ENCODE measurements around the gene TXLNB. TPM values are rescaled to one million over a fixed set of nuclear protein-coding genes. Genes with fewer than 3 reads are reported as not detected.

Gene TXLNB
- 0.49 TPM for total RNA-seq

- Histone ChIP-seq H3K4me1 (peaks cover 12% of the 10 kb centered on the region), H3K4me3 (peak within 1 kb of the TSS in 1 of 2 donors; percentile 16), H3K9me3 (no peaks in the 10 kb centered on the region), H3K27ac (peak within 1 kb of the TSS; percentile 75), H3K36me3 (no peaks in the 10 kb centered on the region), H3K27me3 (no peaks in the 10 kb centered on the region)
- intact Hi-C loops (cut with DNase I) = no loop called here
- TF ChIP-seq POLR2A (IDR thresholded peaks at IDR 0.05) = no peak
- peak; percentile 49 to 67 for TF ChIP-seq POLR2AphosphoS5 (IDR thresholded peaks at IDR 0.05; ENCODE audit: insufficient read depth in 1 of 2, low read depth in 1 of 2)
- no peak for TF ChIP-seq CTCF (IDR thresholded peaks at IDR 0.05)
- peak in 1 of 2 donors; percentile 96 for DNase-seq (ENCODE audit: extremely low spot score in 2 of 2)
Measured at GRCh38 chr6:139291813-139292619, at the start of gene TXLNB. Gene TXLNB, minus strand, starts transcription at chr6:139291998. Its CDS starts 3,099 bp downstream, at chr6:139288899.

- no peaks in the 10 kb centered on the region for H3K27me3 ChIP-seq
- H3K4me3 ChIP-seq = no peak overlapping the region
- intact Hi-C loops (cut with DNase I) = no loop called here
- no peak for DNase-seq (ENCODE audit: extremely low spot score in 2 of 2)
- H3K27ac ChIP-seq = no peak overlapping the region
- TF ChIP-seq CTCF (IDR thresholded peaks at IDR 0.05) (no peak), POLR2A (IDR thresholded peaks at IDR 0.05) (no peak), POLR2AphosphoS5 (IDR thresholded peaks at IDR 0.05; ENCODE audit: insufficient read depth in 1 of 2, low read depth in 1 of 2) (no peak)
- peaks cover 42% of the 10 kb centered on the region for H3K4me1 ChIP-seq
- H3K36me3 ChIP-seq = no peaks in the 10 kb centered on the region
- H3K9me3 ChIP-seq = no peaks in the 10 kb centered on the region
Measured at GRCh38 chr6:139341060-139341459, 49.3 kb upstream of the TXLNB start.

GRCh38 chr6:139338795-139339194 lies 47.0 kb upstream of the TXLNB start:
- TF ChIP-seq POLR2AphosphoS5 (IDR thresholded peaks at IDR 0.05; ENCODE audit: insufficient read depth in 1 of 2, low read depth in 1 of 2) (peak in 1 of 2 donors; percentile 58), POLR2A (IDR thresholded peaks at IDR 0.05) (no peak)
- DNase-seq (ENCODE audit: extremely low spot score in 2 of 2) = no peak
- Histone ChIP-seq H3K9me3 (no peaks in the 10 kb centered on the region), H3K36me3 (no peaks in the 10 kb centered on the region), H3K27ac (peak overlapping the region; percentile 15), H3K4me3 (no peak overlapping the region), H3K4me1 (peaks cover 50% of the 10 kb centered on the region), H3K27me3 (no peaks in the 10 kb centered on the region)
- intact Hi-C loops (cut with DNase I) = no loop called here

GRCh38 chr6:139337830-139338229 lies 46.0 kb upstream of the TXLNB start:
- Histone ChIP-seq H3K27ac (no peak overlapping the region), H3K27me3 (no peaks in the 10 kb centered on the region), H3K36me3 (no peaks in the 10 kb centered on the region), H3K9me3 (no peaks in the 10 kb centered on the region), H3K4me3 (no peak overlapping the region), H3K4me1 (peaks cover 48% of the 10 kb centered on the region)
- intact Hi-C loops (cut with DNase I) = no loop called here
- no peak for DNase-seq (ENCODE audit: extremely low spot score in 2 of 2)
- TF ChIP-seq POLR2AphosphoS5 (IDR thresholded peaks at IDR 0.05; ENCODE audit: insufficient read depth in 1 of 2, low read depth in 1 of 2) = no peak
- no peak for TF ChIP-seq CTCF (IDR thresholded peaks at IDR 0.05)
- no peak for TF ChIP-seq POLR2A (IDR thresholded peaks at IDR 0.05)

GRCh38 chr6:139337001-139337400 lies 45.2 kb upstream of the TXLNB start:
- no peak overlapping the region for H3K4me3 ChIP-seq
- TF ChIP-seq CTCF (IDR thresholded peaks at IDR 0.05) (no peak), POLR2AphosphoS5 (IDR thresholded peaks at IDR 0.05; ENCODE audit: insufficient read depth in 1 of 2, low read depth in 1 of 2) (no peak), POLR2A (IDR thresholded peaks at IDR 0.05) (no peak)
- peaks cover 48% of the 10 kb centered on the region for H3K4me1 ChIP-seq
- H3K36me3 ChIP-seq = no peaks in the 10 kb centered on the region
- DNase-seq (ENCODE audit: extremely low spot score in 2 of 2) = no peak
- no peaks in the 10 kb centered on the region for H3K27me3 ChIP-seq
- H3K9me3 ChIP-seq = no peaks in the 10 kb centered on the region
- intact Hi-C loops (cut with DNase I) = no loop called here
- H3K27ac ChIP-seq = no peak overlapping the region
